Measurements from ENCODE around the gene SUSD6.

DNA sequence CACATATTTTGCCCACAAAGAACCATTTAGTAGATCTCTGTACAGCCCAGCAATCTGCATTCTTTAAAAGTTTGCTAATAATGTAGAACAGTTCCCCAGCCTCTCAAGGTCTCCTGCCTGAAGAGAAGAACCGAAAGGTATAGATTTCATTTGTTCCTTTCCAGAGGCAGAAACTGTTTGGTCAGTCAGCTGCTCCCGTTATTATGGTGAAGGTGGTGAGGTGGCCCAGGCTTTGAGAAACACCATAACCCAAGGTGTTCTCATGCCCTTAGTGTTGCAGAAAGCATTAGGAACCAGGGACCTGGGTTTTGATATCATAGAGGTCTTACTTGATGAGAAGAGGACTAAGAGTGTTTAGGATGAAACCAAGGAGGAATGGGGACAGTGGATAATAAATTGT, 65.3 kb downstream of the SUSD6 start:
- TF ChIP-seq POLR2A (IDR thresholded peaks at IDR 0.05; ENCODE audit: low read depth, low read length), result no peak
- no peak for TF ChIP-seq PAX5 (IDR thresholded peaks at IDR 0.05; ENCODE audit: insufficient read depth, low read length, severe bottlenecking)

Measured in GM12891 (cell line).